ENCODE measurements around the gene GRPR. TPM values are rescaled to one million over a fixed set of nuclear protein-coding genes. Genes with fewer than 3 reads are reported as not detected.

GRPR gene
- total RNA-seq, 2 donors from 2014 or later, result 0.38 TPM; not detected in 1

- no peak overlapping the region for H3K4me3 Mint-ChIP-seq
- peaks cover 3 to 4% of the 10 kb centered on the region in 2 donors for H3K4me1 Mint-ChIP-seq (ENCODE audit: low read depth in 2 of 2)
- no peaks in the 10 kb centered on the region for H3K9me3 Mint-ChIP-seq
- no peak for DNase-seq (ENCODE audit: low spot score)
- peaks cover 18% of the 10 kb centered on the region in 2 donors for H3K27me3 Mint-ChIP-seq
- H3K27ac Mint-ChIP-seq, result no peak overlapping the region
- H3K36me3 Mint-ChIP-seq, result no peaks in the 10 kb centered on the region
- ATAC-seq, result no peak
Measured at GRCh38 chrX:16114611-16115010, 8.8 kb upstream of the GRPR start.

- H3K9me3 Mint-ChIP-seq, result no peaks in the 10 kb centered on the region
- DNase-seq (ENCODE audit: low spot score) (no peak), ATAC-seq (peak in 1 of 2 donors; percentile 38)
- peak overlapping the region; percentile 57 for H3K4me3 Mint-ChIP-seq
- H3K4me1 Mint-ChIP-seq (ENCODE audit: low read depth in 2 of 2), result peaks cover 12 to 14% of the 10 kb centered on the region in 2 donors
- H3K36me3 Mint-ChIP-seq, result no peaks in the 10 kb centered on the region
- H3K27me3 Mint-ChIP-seq, result peaks cover 20 to 24% of the 10 kb centered on the region in 2 donors
- H3K27ac Mint-ChIP-seq, result peak overlapping the region in 1 of 2 donors; percentile 38
Measured at GRCh38 chrX:16119353-16120220, 3.8 kb upstream of the GRPR start.

GRCh38 chrX:16120431-16120830 lies 2.9 kb upstream of the GRPR start:
- ATAC-seq, result no peak
- peaks cover 20 to 24% of the 10 kb centered on the region in 2 donors for H3K27me3 Mint-ChIP-seq
- DNase-seq (ENCODE audit: low spot score), result no peak
- no peaks in the 10 kb centered on the region for H3K36me3 Mint-ChIP-seq
- H3K4me1 Mint-ChIP-seq (ENCODE audit: low read depth in 2 of 2), result peaks cover 12 to 14% of the 10 kb centered on the region in 2 donors
- H3K27ac Mint-ChIP-seq, result peak overlapping the region in 1 of 2 donors; percentile 29
- peak overlapping the region; percentile 57 for H3K4me3 Mint-ChIP-seq
- H3K9me3 Mint-ChIP-seq, result no peaks in the 10 kb centered on the region

DNA sequence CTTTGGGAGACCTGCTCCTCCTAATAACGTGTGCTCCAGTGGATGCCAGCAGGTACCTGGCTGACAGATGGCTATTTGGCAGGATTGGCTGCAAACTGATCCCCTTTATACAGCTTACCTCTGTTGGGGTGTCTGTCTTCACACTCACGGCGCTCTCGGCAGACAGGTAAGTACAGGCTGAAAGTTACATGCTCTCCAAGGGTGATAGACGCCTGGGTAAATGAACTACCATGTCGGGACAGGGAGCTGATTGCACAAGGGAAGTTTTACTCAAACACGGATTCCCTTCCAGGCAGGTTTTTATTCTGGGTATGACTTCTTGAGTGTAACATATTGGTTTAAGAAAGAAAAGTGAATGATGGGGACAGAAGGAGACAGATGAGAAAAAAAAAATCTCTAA lies 836 bp downstream of the GRPR start:
- no peak for ATAC-seq
- no peak overlapping the region for H3K27ac Mint-ChIP-seq
- no peaks in the 10 kb centered on the region for H3K9me3 Mint-ChIP-seq
- no peak for DNase-seq (ENCODE audit: low spot score)
- peaks cover 24 to 34% of the 10 kb centered on the region in 2 donors for H3K27me3 Mint-ChIP-seq
- H3K36me3 Mint-ChIP-seq, result no peaks in the 10 kb centered on the region
- H3K4me1 Mint-ChIP-seq (ENCODE audit: low read depth in 2 of 2), result peaks cover 9 to 11% of the 10 kb centered on the region in 2 donors
- H3K4me3 Mint-ChIP-seq, result no peak overlapping the region

DNA sequence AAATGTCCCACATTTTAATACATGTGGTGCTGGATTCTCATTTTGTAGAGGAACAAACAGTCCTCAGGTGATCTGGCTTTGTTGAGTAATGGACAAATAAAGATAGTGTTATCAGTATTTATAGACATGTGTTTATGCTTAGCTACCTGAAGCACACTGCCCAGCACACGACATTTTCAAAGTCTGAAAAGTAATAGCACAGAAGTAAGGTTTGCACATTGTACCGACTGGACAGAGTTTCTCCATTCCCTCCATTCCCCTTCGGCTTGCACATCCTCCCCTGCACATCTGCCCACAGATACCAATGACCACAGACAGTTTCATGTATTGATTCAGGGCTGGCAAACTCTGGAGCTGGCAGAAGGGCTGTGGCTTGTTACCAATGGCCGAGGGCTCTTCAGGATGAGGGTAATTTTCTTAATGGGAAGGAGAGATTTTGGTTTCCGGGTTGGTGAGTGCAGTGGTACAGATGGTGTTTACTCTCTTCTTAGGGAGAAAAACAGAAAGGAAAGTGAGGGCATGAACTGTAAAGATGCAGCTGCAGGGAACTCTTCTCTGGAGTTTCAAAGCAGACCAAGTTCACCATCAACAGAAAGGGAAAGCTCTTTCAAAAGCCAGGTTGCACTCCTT lies 2.3 kb downstream of the GRPR start:
- Mint-ChIP-seq H3K4me3 (no peak overlapping the region), H3K27me3 (peaks cover 21 to 35% of the 10 kb centered on the region in 2 donors), H3K4me1 (ENCODE audit: low read depth in 2 of 2) (peaks cover under 1 to 3% of the 10 kb centered on the region in 2 donors), H3K9me3 (no peaks in the 10 kb centered on the region), H3K27ac (no peak overlapping the region), H3K36me3 (no peaks in the 10 kb centered on the region)
- no peak for ATAC-seq
- no peak for DNase-seq (ENCODE audit: low spot score)

GRCh38 chrX:16130707-16131106 lies 7.3 kb downstream of the GRPR start:
- H3K4me3 Mint-ChIP-seq, result no peak overlapping the region
- no peak for DNase-seq (ENCODE audit: low spot score)

GRCh38 chrX:16134936-16135335 lies 11.6 kb downstream of the GRPR start:
- Mint-ChIP-seq H3K4me1 (ENCODE audit: low read depth in 2 of 2) (no peaks in the 10 kb centered on the region), H3K4me3 (no peak overlapping the region), H3K36me3 (no peaks in the 10 kb centered on the region), H3K27ac (no peak overlapping the region), H3K9me3 (no peaks in the 10 kb centered on the region), H3K27me3 (peaks cover 30 to 32% of the 10 kb centered on the region in 2 donors)
- DNase-seq (ENCODE audit: low spot score) (no peak), ATAC-seq (no peak)

More at GRCh38 chrX:16130707-16131106, 7.3 kb downstream of the GRPR start:
- Mint-ChIP-seq H3K27me3 (peaks cover 33 to 51% of the 10 kb centered on the region in 2 donors), H3K36me3 (no peaks in the 10 kb centered on the region), H3K4me1 (ENCODE audit: low read depth in 2 of 2) (no peaks in the 10 kb centered on the region), H3K9me3 (no peaks in the 10 kb centered on the region), H3K27ac (no peak overlapping the region)
- ATAC-seq, result no peak

DNA sequence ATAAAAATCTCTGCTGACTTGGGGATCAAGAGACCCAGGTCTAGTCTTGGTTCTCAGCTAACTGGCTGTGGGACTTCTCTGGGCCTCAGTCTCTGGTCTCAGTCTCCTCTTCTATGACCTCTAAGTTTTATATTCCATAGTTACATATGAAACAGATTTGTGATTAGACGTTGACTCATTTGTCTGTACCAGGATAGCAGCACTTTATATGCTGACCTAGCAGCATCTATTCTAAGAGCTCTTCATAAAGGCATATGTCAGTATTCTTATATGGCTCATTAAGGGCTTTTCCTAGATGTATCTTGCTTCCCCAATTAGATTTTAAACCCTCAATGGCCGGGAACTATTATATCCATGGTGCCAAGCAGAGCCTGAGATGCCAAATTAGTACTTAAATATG lies 12.7 kb downstream of the GRPR start:
- Mint-ChIP-seq H3K27me3 (peaks cover 28 to 29% of the 10 kb centered on the region in 2 donors), H3K36me3 (no peaks in the 10 kb centered on the region), H3K4me3 (no peak overlapping the region), H3K27ac (no peak overlapping the region), H3K9me3 (no peaks in the 10 kb centered on the region), H3K4me1 (ENCODE audit: low read depth in 2 of 2) (peaks cover 0 to 3% of the 10 kb centered on the region in 2 donors)
- DNase-seq (ENCODE audit: low spot score) (no peak), ATAC-seq (no peak)

DNA sequence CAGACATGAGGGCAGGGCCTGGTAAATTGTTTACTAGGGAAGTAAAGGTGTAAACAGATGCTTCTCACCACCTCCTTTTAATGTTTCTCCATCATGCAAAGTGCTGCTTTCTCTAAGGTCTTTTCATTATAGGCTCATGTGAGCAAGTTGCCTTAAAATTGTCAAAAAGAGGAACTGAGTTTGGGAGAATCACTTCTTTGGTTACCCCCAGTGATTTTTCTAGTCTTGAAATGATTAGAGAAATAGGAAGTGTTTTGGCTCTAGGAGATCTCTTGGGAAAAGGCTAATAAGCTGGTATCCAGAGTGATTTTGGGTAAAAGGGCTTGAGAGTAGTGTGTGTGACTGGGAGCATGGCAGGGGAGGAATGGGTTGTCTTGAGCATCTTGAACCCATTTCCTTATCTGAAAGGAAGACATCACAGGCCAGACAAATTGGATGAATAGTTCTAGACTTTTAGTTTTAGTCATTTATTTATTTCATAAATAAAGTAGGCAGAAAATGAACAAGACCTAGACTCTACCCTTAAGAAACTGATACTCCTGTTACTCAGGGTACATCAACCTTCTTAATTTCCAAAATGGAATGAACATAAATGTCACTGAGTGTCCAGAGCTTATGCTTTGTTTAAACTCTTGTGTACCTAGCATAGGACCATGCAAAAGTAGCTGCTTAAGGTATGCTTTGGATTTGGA lies 14.2 kb downstream of the GRPR start:
- DNase-seq (ENCODE audit: low spot score) (no peak), ATAC-seq (no peak)
- peaks cover 0 to 3% of the 10 kb centered on the region in 2 donors for H3K4me1 Mint-ChIP-seq (ENCODE audit: low read depth in 2 of 2)
- H3K9me3 Mint-ChIP-seq, result no peaks in the 10 kb centered on the region
- no peak overlapping the region for H3K27ac Mint-ChIP-seq
- no peak overlapping the region for H3K4me3 Mint-ChIP-seq
- H3K36me3 Mint-ChIP-seq, result no peaks in the 10 kb centered on the region
- H3K27me3 Mint-ChIP-seq, result peaks cover 23 to 25% of the 10 kb centered on the region in 2 donors

DNA sequence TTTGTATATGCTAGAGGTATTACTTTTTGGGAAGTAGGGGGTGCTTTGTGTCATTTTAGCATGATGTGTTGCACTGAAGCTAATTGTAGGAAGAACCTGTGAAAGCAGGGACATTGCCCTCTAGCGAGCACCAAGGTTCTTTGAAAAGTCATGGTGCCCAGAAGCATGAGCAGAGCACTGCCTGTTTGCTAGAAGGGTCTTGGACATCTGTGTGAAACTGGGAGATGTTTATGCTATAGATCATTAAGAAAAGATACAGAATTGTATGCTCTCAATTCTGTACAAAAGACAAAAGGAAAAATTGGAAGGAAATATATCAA lies 14.7 kb downstream of the GRPR start:
- no peaks in the 10 kb centered on the region for H3K36me3 Mint-ChIP-seq
- no peak overlapping the region for H3K27ac Mint-ChIP-seq
- H3K9me3 Mint-ChIP-seq, result no peaks in the 10 kb centered on the region
- H3K4me1 Mint-ChIP-seq (ENCODE audit: low read depth in 2 of 2), result peaks cover 0 to 3% of the 10 kb centered on the region in 2 donors
- no peak for DNase-seq (ENCODE audit: low spot score)
- ATAC-seq, result no peak
- H3K27me3 Mint-ChIP-seq, result peaks cover 27 to 30% of the 10 kb centered on the region in 2 donors
- no peak overlapping the region for H3K4me3 Mint-ChIP-seq

DNA sequence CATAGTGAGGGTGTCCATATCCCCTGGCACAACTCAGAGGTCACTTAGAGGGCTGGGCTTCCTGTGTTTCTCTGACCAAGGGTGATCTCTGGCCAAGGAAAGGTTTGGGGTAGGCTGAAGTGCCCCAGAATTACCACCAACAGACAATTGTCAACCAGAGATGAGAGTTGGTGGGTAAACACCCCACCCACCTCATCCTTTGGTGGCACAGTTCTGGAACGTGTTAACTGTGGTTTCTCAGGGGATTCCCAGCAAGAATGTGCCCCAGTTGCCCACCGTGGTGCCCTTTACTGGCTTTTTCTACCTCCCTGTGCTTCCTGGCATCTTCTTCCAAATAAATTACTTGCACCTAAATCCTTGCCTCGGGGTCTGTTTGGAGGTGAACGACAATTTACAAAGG lies 17.1 kb downstream of the GRPR start:
- Mint-ChIP-seq H3K27ac (no peak overlapping the region), H3K27me3 (peaks cover 28 to 31% of the 10 kb centered on the region in 2 donors), H3K4me1 (ENCODE audit: low read depth in 2 of 2) (peaks cover 0 to 3% of the 10 kb centered on the region in 2 donors), H3K4me3 (no peak overlapping the region), H3K9me3 (no peaks in the 10 kb centered on the region), H3K36me3 (no peaks in the 10 kb centered on the region)
- DNase-seq (ENCODE audit: low spot score) (no peak), ATAC-seq (peak in 1 of 2 donors; percentile 59)

- Mint-ChIP-seq H3K9me3 (no peaks in the 10 kb centered on the region), H3K27me3 (peaks cover 30 to 33% of the 10 kb centered on the region in 2 donors), H3K4me3 (no peak overlapping the region), H3K27ac (no peak overlapping the region), H3K4me1 (ENCODE audit: low read depth in 2 of 2) (peaks cover 0 to 3% of the 10 kb centered on the region in 2 donors), H3K36me3 (no peaks in the 10 kb centered on the region)
- ATAC-seq (no peak), DNase-seq (ENCODE audit: low spot score) (no peak)
Measured at GRCh38 chrX:16140983-16141382, 17.6 kb downstream of the GRPR start.

- Mint-ChIP-seq H3K9me3 (no peaks in the 10 kb centered on the region), H3K4me3 (no peak overlapping the region)
Measured at GRCh38 chrX:16141422-16142245, 18.3 kb downstream of the GRPR start.

More at GRCh38 chrX:16141422-16142245, 18.3 kb downstream of the GRPR start:
- DNase-seq (ENCODE audit: low spot score) (no peak), ATAC-seq (no peak)
- H3K4me1 Mint-ChIP-seq (ENCODE audit: low read depth in 2 of 2), result peaks cover 0 to 3% of the 10 kb centered on the region in 2 donors
- H3K27me3 Mint-ChIP-seq, result peaks cover 25 to 33% of the 10 kb centered on the region in 2 donors
- H3K27ac Mint-ChIP-seq, result no peak overlapping the region
- H3K36me3 Mint-ChIP-seq, result no peaks in the 10 kb centered on the region

All from natural killer cell treated with Interleukin-12 subunit alpha and Interleukin-12 subunit beta and Interleukin-15 and Interleukin-18, amount 100 ng/mL, for 72 hours (primary cell).